Measurements from ENCODE around the gene MPZL3.

MPZL3 gene, protein sequence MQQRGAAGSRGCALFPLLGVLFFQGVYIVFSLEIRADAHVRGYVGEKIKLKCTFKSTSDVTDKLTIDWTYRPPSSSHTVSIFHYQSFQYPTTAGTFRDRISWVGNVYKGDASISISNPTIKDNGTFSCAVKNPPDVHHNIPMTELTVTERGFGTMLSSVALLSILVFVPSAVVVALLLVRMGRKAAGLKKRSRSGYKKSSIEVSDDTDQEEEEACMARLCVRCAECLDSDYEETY

DNA sequence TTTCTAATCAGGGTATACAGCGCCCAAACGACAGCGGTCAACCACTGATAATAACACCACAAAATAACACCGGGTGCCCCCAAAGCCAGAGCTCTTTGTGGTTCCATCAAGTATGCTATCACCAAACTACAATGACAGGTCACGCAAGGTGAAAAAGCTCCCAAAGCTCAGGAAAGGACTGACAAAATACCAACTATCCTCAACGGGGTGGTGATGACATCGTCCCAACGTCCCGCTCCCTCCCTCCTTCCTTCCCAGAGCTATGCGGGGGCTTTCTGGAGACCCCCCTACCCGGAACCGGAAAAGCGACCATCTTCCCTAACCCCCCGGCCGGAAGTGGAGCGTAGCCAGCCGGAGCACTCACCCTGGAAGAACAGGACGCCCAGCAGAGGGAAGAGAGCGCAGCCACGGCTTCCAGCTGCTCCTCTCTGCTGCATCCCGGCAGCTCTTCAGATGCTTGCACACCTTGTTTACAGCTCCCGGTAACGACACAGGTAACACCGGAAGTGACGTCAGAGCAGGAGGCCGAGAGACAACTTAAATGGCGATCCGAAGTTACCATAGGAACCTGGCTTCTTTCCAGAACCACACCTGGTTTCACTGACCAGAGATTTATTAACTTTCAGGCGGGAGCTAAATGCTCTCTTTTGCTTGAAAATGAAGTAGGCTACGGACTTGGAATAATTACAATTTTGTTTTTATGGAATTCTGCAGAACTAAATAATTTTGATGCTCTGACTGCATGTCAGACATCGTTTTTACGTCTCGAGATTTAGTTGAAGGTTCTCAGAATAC lies at the start of gene MPZL3:
Gene MPZL3, minus strand, starts transcription at position 508 of the 795 bp plus-strand sequence. Its CDS starts 71 bp downstream, at position 437.
- H3K4me1 ChIP-seq (ENCODE audit: control insufficient read depth in 5 of 5, insufficient read depth in 5 of 5, low read length in 5 of 5), result peaks cover 0 to 10% (median 6%) of the 10 kb centered on the region in 5 donors
- no peaks in the 10 kb centered on the region for H3K9me3 ChIP-seq (ENCODE audit: control insufficient read depth in 5 of 5, low read length in 5 of 5)
- no peaks in the 10 kb centered on the region for H3K36me3 ChIP-seq (ENCODE audit: control insufficient read depth in 5 of 5, insufficient read depth in 5 of 5, low read length in 5 of 5)
- peaks cover 0 to 3% (median 0%) of the 10 kb centered on the region in 5 donors for H3K27me3 ChIP-seq (ENCODE audit: control insufficient read depth in 5 of 5, insufficient read depth in 4 of 5, low read length in 5 of 5)
- peak within 1 kb of the TSS in 4 of 5 donors; percentile 3 to 74 (median 42) for H3K9ac ChIP-seq (ENCODE audit: low read length in 5 of 5)
- H3K27ac ChIP-seq (ENCODE audit: low read depth, low read length), result no peak within 1 kb of the TSS
- H3K4me3 ChIP-seq (ENCODE audit: low read depth in 1 of 5, low read length in 5 of 5), result peak within 1 kb of the TSS; percentile 69 to 99 (median 90)

DNA sequence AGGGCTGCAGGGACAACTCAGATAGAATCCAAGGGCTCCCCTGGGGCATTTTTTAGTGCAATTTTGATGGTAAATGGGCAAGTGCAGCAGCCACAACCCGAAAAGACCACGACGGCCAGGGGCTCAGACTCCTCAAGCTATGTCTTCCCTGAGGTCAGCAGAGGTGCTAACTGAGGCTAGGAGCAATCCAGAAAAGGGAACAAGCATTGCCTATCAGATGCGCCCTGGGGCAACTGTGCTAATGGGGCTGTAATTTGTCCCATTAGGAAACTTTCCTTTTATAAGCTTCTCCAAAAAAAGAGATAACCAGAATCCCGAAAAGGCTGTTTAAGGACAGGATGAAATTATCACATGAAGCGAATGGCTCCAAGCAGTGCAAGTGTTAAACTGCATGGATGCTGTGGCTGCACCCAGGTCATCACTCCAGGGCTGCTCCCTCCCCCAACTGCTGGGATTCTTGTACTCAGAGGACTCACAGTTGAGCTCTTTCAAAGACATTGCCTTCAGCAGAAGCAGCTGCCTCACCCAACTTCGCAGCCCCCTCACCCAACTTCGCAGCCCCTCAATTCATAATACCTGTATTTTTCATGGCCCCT lies 49.5 kb upstream of the MPZL3 start:
- Histone ChIP-seq H3K9me3 (ENCODE audit: control insufficient read depth in 5 of 5, low read length in 5 of 5) (no peaks in the 10 kb centered on the region), H3K9ac (ENCODE audit: low read length in 5 of 5) (no peak overlapping the region)

GRCh38 chr11:118295815-118296454 lies 43.8 kb upstream of the MPZL3 start:
- Histone ChIP-seq H3K4me3 (ENCODE audit: low read depth in 1 of 5, low read length in 5 of 5) (no peak overlapping the region), H3K9me3 (ENCODE audit: control insufficient read depth in 5 of 5, low read length in 5 of 5) (no peaks in the 10 kb centered on the region), H3K27me3 (ENCODE audit: control insufficient read depth in 5 of 5, insufficient read depth in 4 of 5, low read length in 5 of 5) (peaks cover 0 to 5% (median 0%) of the 10 kb centered on the region in 5 donors), H3K27ac (ENCODE audit: low read depth, low read length) (no peak overlapping the region), H3K4me1 (ENCODE audit: control insufficient read depth in 5 of 5, insufficient read depth in 5 of 5, low read length in 5 of 5) (peaks cover 0 to 3% (median 0%) of the 10 kb centered on the region in 5 donors), H3K9ac (ENCODE audit: low read length in 5 of 5) (no peak overlapping the region), H3K36me3 (ENCODE audit: control insufficient read depth in 5 of 5, insufficient read depth in 5 of 5, low read length in 5 of 5) (no peaks in the 10 kb centered on the region)

More for the DNA sequence above, 49.5 kb upstream of the MPZL3 start:
- H3K4me3 ChIP-seq (ENCODE audit: low read depth in 1 of 5, low read length in 5 of 5), result no peak overlapping the region
- H3K36me3 ChIP-seq (ENCODE audit: control insufficient read depth in 5 of 5, insufficient read depth in 5 of 5, low read length in 5 of 5), result no peaks in the 10 kb centered on the region
- H3K27ac ChIP-seq (ENCODE audit: low read depth, low read length), result no peak overlapping the region
- H3K27me3 ChIP-seq (ENCODE audit: control insufficient read depth in 5 of 5, insufficient read depth in 4 of 5, low read length in 5 of 5), result peaks cover 0 to 8% (median 3%) of the 10 kb centered on the region in 5 donors
- no peaks in the 10 kb centered on the region for H3K4me1 ChIP-seq (ENCODE audit: control insufficient read depth in 5 of 5, insufficient read depth in 5 of 5, low read length in 5 of 5)

DNA sequence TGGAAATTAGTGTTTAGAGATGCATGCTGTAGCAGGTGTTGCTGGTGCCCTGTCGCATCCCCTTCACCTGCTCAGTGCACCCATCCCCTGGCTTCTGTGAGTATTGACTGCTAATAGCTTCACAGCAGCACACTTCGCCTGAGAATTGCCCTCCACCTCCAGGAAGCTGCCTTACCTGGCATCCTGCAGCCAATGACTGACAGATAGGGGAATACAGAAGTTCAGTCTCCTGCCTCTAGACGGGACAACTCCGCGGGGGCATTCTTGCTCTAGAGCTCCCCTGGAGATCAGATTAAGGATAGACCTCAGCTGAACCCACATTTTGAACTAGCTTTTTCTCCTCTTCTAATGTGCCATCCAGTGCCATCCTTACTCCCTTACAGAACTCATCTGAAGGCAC lies 43.0 kb upstream of the MPZL3 start:
- Histone ChIP-seq H3K27ac (ENCODE audit: low read depth, low read length) (no peak overlapping the region), H3K4me3 (ENCODE audit: low read depth in 1 of 5, low read length in 5 of 5) (no peak overlapping the region), H3K4me1 (ENCODE audit: control insufficient read depth in 5 of 5, insufficient read depth in 5 of 5, low read length in 5 of 5) (peaks cover 0 to 5% (median 0%) of the 10 kb centered on the region in 5 donors), H3K36me3 (ENCODE audit: control insufficient read depth in 5 of 5, insufficient read depth in 5 of 5, low read length in 5 of 5) (no peaks in the 10 kb centered on the region), H3K9ac (ENCODE audit: low read length in 5 of 5) (no peak overlapping the region), H3K27me3 (ENCODE audit: control insufficient read depth in 5 of 5, insufficient read depth in 4 of 5, low read length in 5 of 5) (peaks cover 0 to 5% (median 0%) of the 10 kb centered on the region in 5 donors), H3K9me3 (ENCODE audit: control insufficient read depth in 5 of 5, low read length in 5 of 5) (no peaks in the 10 kb centered on the region)

DNA sequence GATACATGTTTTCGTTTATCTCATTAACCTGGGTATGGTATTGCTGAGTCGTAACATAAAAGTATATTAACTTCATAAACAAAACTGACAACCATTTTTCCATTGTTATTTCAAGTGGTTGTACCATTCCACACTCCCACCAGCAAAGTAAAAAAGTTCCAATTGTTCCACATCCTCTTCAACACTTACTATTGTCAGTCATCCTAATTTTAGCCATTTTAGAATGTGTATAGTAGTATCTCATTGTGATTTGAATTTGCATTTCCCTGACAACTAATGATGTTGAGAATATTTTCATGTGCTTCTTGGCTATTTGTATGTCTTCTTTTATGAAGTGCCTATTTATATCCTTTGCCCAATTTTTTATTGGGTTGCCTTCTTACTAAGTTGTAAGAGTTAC lies 41.9 kb upstream of the MPZL3 start:
- Histone ChIP-seq H3K9me3 (ENCODE audit: control insufficient read depth in 5 of 5, low read length in 5 of 5) (no peaks in the 10 kb centered on the region), H3K36me3 (ENCODE audit: control insufficient read depth in 5 of 5, insufficient read depth in 5 of 5, low read length in 5 of 5) (no peaks in the 10 kb centered on the region), H3K4me1 (ENCODE audit: control insufficient read depth in 5 of 5, insufficient read depth in 5 of 5, low read length in 5 of 5) (peaks cover 0 to 5% (median 0%) of the 10 kb centered on the region in 5 donors), H3K9ac (ENCODE audit: low read length in 5 of 5) (no peak overlapping the region), H3K4me3 (ENCODE audit: low read depth in 1 of 5, low read length in 5 of 5) (no peak overlapping the region), H3K27me3 (ENCODE audit: control insufficient read depth in 5 of 5, insufficient read depth in 4 of 5, low read length in 5 of 5) (peaks cover 0 to 5% (median 0%) of the 10 kb centered on the region in 5 donors), H3K27ac (ENCODE audit: low read depth, low read length) (no peak overlapping the region)

- Histone ChIP-seq H3K36me3 (ENCODE audit: control insufficient read depth in 5 of 5, insufficient read depth in 5 of 5, low read length in 5 of 5) (no peaks in the 10 kb centered on the region), H3K27ac (ENCODE audit: low read depth, low read length) (no peak overlapping the region), H3K9me3 (ENCODE audit: control insufficient read depth in 5 of 5, low read length in 5 of 5) (no peaks in the 10 kb centered on the region), H3K27me3 (ENCODE audit: control insufficient read depth in 5 of 5, insufficient read depth in 4 of 5, low read length in 5 of 5) (peaks cover 0 to 5% (median 0%) of the 10 kb centered on the region in 5 donors), H3K9ac (ENCODE audit: low read length in 5 of 5) (no peak overlapping the region), H3K4me3 (ENCODE audit: low read depth in 1 of 5, low read length in 5 of 5) (no peak overlapping the region), H3K4me1 (ENCODE audit: control insufficient read depth in 5 of 5, insufficient read depth in 5 of 5, low read length in 5 of 5) (peaks cover 0 to 5% (median 0%) of the 10 kb centered on the region in 5 donors)
These were observed 39.4 kb upstream of the MPZL3 start for GRCh38 chr11:118291477-118292135.

- no peak overlapping the region for H3K27ac ChIP-seq (ENCODE audit: low read depth, low read length)
- H3K36me3 ChIP-seq (ENCODE audit: control insufficient read depth in 5 of 5, insufficient read depth in 5 of 5, low read length in 5 of 5), result no peaks in the 10 kb centered on the region
- H3K9me3 ChIP-seq (ENCODE audit: control insufficient read depth in 5 of 5, low read length in 5 of 5), result no peaks in the 10 kb centered on the region
- H3K4me1 ChIP-seq (ENCODE audit: control insufficient read depth in 5 of 5, insufficient read depth in 5 of 5, low read length in 5 of 5), result peaks cover 0 to 5% (median 0%) of the 10 kb centered on the region in 5 donors
- H3K27me3 ChIP-seq (ENCODE audit: control insufficient read depth in 5 of 5, insufficient read depth in 4 of 5, low read length in 5 of 5), result peaks cover 0 to 5% (median 0%) of the 10 kb centered on the region in 5 donors
- H3K9ac ChIP-seq (ENCODE audit: low read length in 5 of 5), result no peak overlapping the region
- H3K4me3 ChIP-seq (ENCODE audit: low read depth in 1 of 5, low read length in 5 of 5), result no peak overlapping the region
These were observed 38.8 kb upstream of the MPZL3 start for GRCh38 chr11:118290923-118291322.

GRCh38 chr11:118289401-118289800 lies 37.2 kb upstream of the MPZL3 start:
- H3K9ac ChIP-seq (ENCODE audit: low read length in 5 of 5), result no peak overlapping the region
- H3K27me3 ChIP-seq (ENCODE audit: control insufficient read depth in 5 of 5, insufficient read depth in 4 of 5, low read length in 5 of 5), result no peaks in the 10 kb centered on the region
- H3K9me3 ChIP-seq (ENCODE audit: control insufficient read depth in 5 of 5, low read length in 5 of 5), result no peaks in the 10 kb centered on the region
- no peaks in the 10 kb centered on the region for H3K36me3 ChIP-seq (ENCODE audit: control insufficient read depth in 5 of 5, insufficient read depth in 5 of 5, low read length in 5 of 5)
- H3K27ac ChIP-seq (ENCODE audit: low read depth, low read length), result no peak overlapping the region
- no peak overlapping the region for H3K4me3 ChIP-seq (ENCODE audit: low read depth in 1 of 5, low read length in 5 of 5)
- peaks cover 0 to 5% (median 0%) of the 10 kb centered on the region in 5 donors for H3K4me1 ChIP-seq (ENCODE audit: control insufficient read depth in 5 of 5, insufficient read depth in 5 of 5, low read length in 5 of 5)

GRCh38 chr11:118287006-118287405 lies 34.8 kb upstream of the MPZL3 start:
- H3K9me3 ChIP-seq (ENCODE audit: control insufficient read depth in 5 of 5, low read length in 5 of 5), result no peaks in the 10 kb centered on the region
- no peak overlapping the region for H3K9ac ChIP-seq (ENCODE audit: low read length in 5 of 5)
- H3K36me3 ChIP-seq (ENCODE audit: control insufficient read depth in 5 of 5, insufficient read depth in 5 of 5, low read length in 5 of 5), result no peaks in the 10 kb centered on the region
- H3K27ac ChIP-seq (ENCODE audit: low read depth, low read length), result no peak overlapping the region
- no peak overlapping the region for H3K4me3 ChIP-seq (ENCODE audit: low read depth in 1 of 5, low read length in 5 of 5)
- peaks cover 0 to 5% (median 0%) of the 10 kb centered on the region in 5 donors for H3K4me1 ChIP-seq (ENCODE audit: control insufficient read depth in 5 of 5, insufficient read depth in 5 of 5, low read length in 5 of 5)
- no peaks in the 10 kb centered on the region for H3K27me3 ChIP-seq (ENCODE audit: control insufficient read depth in 5 of 5, insufficient read depth in 4 of 5, low read length in 5 of 5)

Measured in subcutaneous abdominal adipose tissue (tissue), 5 donors.